Hematopoietic multipotent progenitor cell treated with erythropoietin and hydrocortisone succinate and interleukin-3 and kit ligand, for 15 days (in vitro differentiated cells): ENCODE measurements around the gene LAGE3.

Experiments used
- DNase-seq: peaks from one replicate; pipeline ENCODE4 v3.0.0-alpha.2; 2015; ENCODE audit warnings: low spot score

LAGE3 gene

GRCh38 chrX:154477891-154478477 lies 1.1 kb downstream of the LAGE3 start:
- no peak for DNase-seq

GRCh38 chrX:154476821-154477220 lies 2.3 kb downstream of the LAGE3 start:
- DNase-seq: no peak

- DNase-seq: no peak
Measured at GRCh38 chrX:154473683-154474082, 5.4 kb downstream of the LAGE3 start.

GRCh38 chrX:154472685-154473632 lies 6.1 kb downstream of the LAGE3 start:
- peak; percentile 70 for DNase-seq

GRCh38 chrX:154471839-154472684 lies 7.0 kb downstream of the LAGE3 start:
- no peak for DNase-seq

- DNase-seq: no peak
Measured at GRCh38 chrX:154470914-154471568, 8.0 kb downstream of the LAGE3 start.

- DNase-seq: no peak
Measured at GRCh38 chrX:154470434-154470833, 8.6 kb downstream of the LAGE3 start.

GRCh38 chrX:154469880-154470279 lies 9.2 kb downstream of the LAGE3 start:
- DNase-seq: no peak

GRCh38 chrX:154469114-154469513 lies 10.0 kb downstream of the LAGE3 start:
- no peak for DNase-seq

- DNase-seq: no peak
Measured at GRCh38 chrX:154468217-154468616, 10.9 kb downstream of the LAGE3 start.

- no peak for DNase-seq
Measured at GRCh38 chrX:154467556-154467955, 11.5 kb downstream of the LAGE3 start.

- no peak for DNase-seq
Measured at GRCh38 chrX:154466907-154467306, 12.2 kb downstream of the LAGE3 start.

- no peak for DNase-seq
Measured at GRCh38 chrX:154466036-154466435, 13.0 kb downstream of the LAGE3 start.

GRCh38 chrX:154465601-154466000 lies 13.5 kb downstream of the LAGE3 start:
- no peak for DNase-seq

- DNase-seq: no peak
Measured at GRCh38 chrX:154464806-154465365, 14.2 kb downstream of the LAGE3 start.

GRCh38 chrX:154463611-154464220 lies 15.4 kb downstream of the LAGE3 start:
- no peak for DNase-seq

GRCh38 chrX:154462396-154462795 lies 16.7 kb downstream of the LAGE3 start:
- DNase-seq: no peak

GRCh38 chrX:154460326-154460725 lies 18.8 kb downstream of the LAGE3 start:
- DNase-seq: no peak

- no peak for DNase-seq
Measured at GRCh38 chrX:154459832-154460231, 19.2 kb downstream of the LAGE3 start.

- peak; percentile 54 for DNase-seq
Measured at GRCh38 chrX:154458954-154459778, 19.9 kb downstream of the LAGE3 start.
